HCT116 (cell line): Measurements from ENCODE around the gene STAT4. TPM values are rescaled to one million over a fixed set of nuclear protein-coding genes. Genes with fewer than 3 reads are reported as not detected.

Experiments used
- ATAC-seq: fragments of 200-7000 bp; cut with Tn5 transposase; 2 replicates; pipeline ENCODE4 v1.9.1; 2020; ENCODE audit warnings: mild to moderate bottlenecking, moderate library complexity
- BruUV-seq: library from RNA; stranded (reverse); fragments of 400-500 nt; replicated peaks from 2 replicates; lab custom pipeline; 2021; lab: Mats Ljungman, UMichigan
- CTCF ChIA-PET: fragments of 300-600 bp; sonication (Branson Sonifier 250); formaldehyde crosslinking; loops from one replicate; lab custom pipeline; 2021; ENCODE audit warnings: antibody characterized with exemption; lab: Charles Lee
- POLR2A ChIA-PET: fragments of 300-600, 350-600 bp; sonication (Branson Sonifier 250); formaldehyde crosslinking; loops from one replicate; lab custom pipeline; 2021; ENCODE audit warnings: antibody characterized with exemption; lab: Charles Lee
- RAD21 ChIA-PET, 2 experiments: fragments of 300-600 bp; sonication (Branson Sonifier 250); formaldehyde crosslinking; loops; one replicate each; lab custom pipeline; 2023; ENCODE audit warnings: low total read pairs in 2 of 2; ENCODE audit not compliant: uncharacterized antibody in 2 of 2, unreplicated experiment in 2 of 2, low non-redundant PET in 1 of 2; lab: Charles Lee
- DNase-seq: peaks from one replicate; pipeline ENCODE4 v3.0.0-alpha.2; 2010; ENCODE audit warnings: low read depth, low spot score
- H2AFZ ChIP-seq: fragments of 200-600 bp; shearing (Covaris generic), sonication (generic); 2 replicates; pipeline ENCODE4 v1.6.1; 2017; ENCODE audit warnings: low read depth, mixed run types, mixed read lengths, antibody characterized with exemption, low read length; ENCODE audit not compliant: poor library complexity, severe bottlenecking
- H3K27ac ChIP-seq: 2 replicates; pipeline ENCODE4 v1.5.1; 2012; ENCODE audit warnings: low read depth, low read length
- H3K27me3 ChIP-seq: fragments of 200-600 bp; sonication (generic); 2 replicates; pipeline ENCODE4 v1.6.1; 2016; ENCODE audit warnings: mixed run types, low read length, mixed read lengths; ENCODE audit not compliant: insufficient read depth
- H3K36me3 ChIP-seq, 2 experiments: fragments of 200-500 bp in 1 of 2; fragments of 200-600 bp in 1 of 2; sonication (Bioruptor generic) in 1 of 2; sonication (generic) in 1 of 2; 2 replicates each; pipeline versions ENCODE4 v1.5.1 to v1.6.1; 2014 to 2016; ENCODE audit warnings: low read length in 2 of 2, inconsistent platforms in 1 of 2, mixed read lengths in 1 of 2, mixed run types in 1 of 2; ENCODE audit not compliant: insufficient read depth in 2 of 2, control insufficient read depth in 1 of 2
- H3K4me1 ChIP-seq, 2 experiments: fragments of 200-600 bp in 1 of 2; sonication (generic) in 1 of 2; 2 replicates each; pipeline versions ENCODE4 v1.5.1 to v1.6.1; 2012 to 2017; ENCODE audit warnings: low read length in 2 of 2, inconsistent platforms in 1 of 2, mild to moderate bottlenecking in 1 of 2, mixed read lengths in 1 of 2, mixed run types in 1 of 2, moderate library complexity in 1 of 2; ENCODE audit not compliant: insufficient read depth in 2 of 2, control insufficient read depth in 1 of 2
- H3K4me2 ChIP-seq: fragments of 200-600 bp; sonication (generic); 2 replicates; pipeline ENCODE4 v1.6.1; 2017; ENCODE audit warnings: mixed run types, low read length, mixed read lengths
- H3K4me3 ChIP-seq, 2 experiments: fragments of 200-600 bp in 1 of 2; sonication (generic) in 1 of 2; replicated peaks in 1 of 2; 2 replicates each; pipeline ENCODE4 v1.5.1; 2011 to 2016; ENCODE audit warnings: low read length in 2 of 2, control low read depth in 1 of 2, low read depth in 1 of 2, mild to moderate bottlenecking in 1 of 2, mixed read lengths in 1 of 2, mixed run types in 1 of 2
- H3K79me2 ChIP-seq: fragments of 200-600 bp; sonication (generic); 2 replicates; pipeline ENCODE4 v1.6.1; 2017; ENCODE audit warnings: mild to moderate bottlenecking, mixed run types, low read length, moderate library complexity, mixed read lengths; ENCODE audit not compliant: insufficient read depth
- H3K9ac ChIP-seq: fragments of 200-600 bp; sonication (generic); 2 replicates; pipeline ENCODE4 v1.6.1; 2016; ENCODE audit warnings: low read length, mixed read lengths
- H3K9me2 ChIP-seq: fragments of 200-600 bp; sonication (generic), shearing (Covaris generic); 2 replicates; pipeline ENCODE4 v1.6.1; 2017; ENCODE audit warnings: mixed run types, mild to moderate bottlenecking, moderate library complexity; ENCODE audit not compliant: insufficient read depth
- H3K9me3 ChIP-seq, 2 experiments: fragments of 200-500 bp in 1 of 2; fragments of 200-600 bp in 1 of 2; sonication (Bioruptor generic) in 1 of 2; sonication (generic) in 1 of 2; 2 replicates each; pipeline ENCODE4 v1.6.1; 2014 to 2017; ENCODE audit warnings: low read length in 2 of 2, mixed read lengths in 2 of 2, inconsistent platforms in 1 of 2, low read depth in 1 of 2, mild to moderate bottlenecking in 1 of 2, mixed run types in 1 of 2, moderate library complexity in 1 of 2; ENCODE audit not compliant: control insufficient read depth in 1 of 2, insufficient read depth in 1 of 2
- H4K20me1 ChIP-seq: fragments of 200-600 bp; sonication (generic), shearing (Covaris generic); 2 replicates; pipeline ENCODE4 v1.6.1; 2017; ENCODE audit warnings: mixed run types, mild to moderate bottlenecking, moderate library complexity; ENCODE audit not compliant: insufficient read depth
- CBX3 ChIP-seq: IDR thresholded peaks from 2 replicates; pipeline ENCODE4 v1.6.1; 2012; ENCODE audit warnings: low read depth
- EGR1 ChIP-seq: IDR thresholded peaks from 2 replicates; pipeline ENCODE4 v1.6.1; 2012; ENCODE audit warnings: low read depth
- ELF1 ChIP-seq: IDR thresholded peaks from 2 replicates; pipeline ENCODE4 v1.6.1; 2012; ENCODE audit warnings: low read depth, borderline replicate concordance
- EZH2 ChIP-seq: fragments of 200-600 bp; sonication (generic); IDR thresholded peaks from 2 replicates; pipeline ENCODE4 v1.6.1; 2017; ENCODE audit warnings: antibody characterized with exemption, mixed run types
- EZH2phosphoT487 ChIP-seq: fragments of 200-600 bp; IDR thresholded peaks from 2 replicates; pipeline ENCODE4 v1.6.1; 2018; ENCODE audit warnings: antibody characterized with exemption, borderline replicate concordance
- FOSL1 ChIP-seq: IDR thresholded peaks from 2 replicates; pipeline ENCODE4 v1.6.1; 2012; ENCODE audit warnings: low read depth
- JUND ChIP-seq: IDR thresholded peaks from 2 replicates; pipeline ENCODE4 v1.6.1; 2012
- POLR2AphosphoS5 ChIP-seq: IDR thresholded peaks from 2 replicates; pipeline ENCODE4 v1.6.1; 2011; ENCODE audit warnings: mild to moderate bottlenecking, low read depth, low read length, moderate library complexity
- RAD21 ChIP-seq: IDR thresholded peaks from 2 replicates; pipeline ENCODE4 v1.6.1; 2012; ENCODE audit warnings: low read depth, mild to moderate bottlenecking
- REST ChIP-seq: IDR thresholded peaks from 2 replicates; pipeline ENCODE4 v1.6.1; 2012; ENCODE audit warnings: low read depth
- SP1 ChIP-seq: IDR thresholded peaks from 2 replicates; pipeline ENCODE4 v1.6.1; 2012; ENCODE audit warnings: low read depth
- SRF ChIP-seq: IDR thresholded peaks from 2 replicates; pipeline ENCODE4 v1.6.1; 2012; ENCODE audit warnings: low read depth
- TCF7L2 ChIP-seq: IDR thresholded peaks from 2 replicates; pipeline ENCODE4 v1.7.0; 2011; ENCODE audit warnings: borderline replicate concordance, inconsistent platforms; ENCODE audit not compliant: insufficient read depth, insufficient read length; ENCODE audit errors: extremely low read depth
- YY1 ChIP-seq: IDR thresholded peaks from 2 replicates; pipeline ENCODE4 v1.6.1; 2011; ENCODE audit warnings: low read length, low read depth, moderate library complexity, mild to moderate bottlenecking; ENCODE audit not compliant: insufficient replicate concordance; ENCODE audit errors: extremely low read depth
- ZFX ChIP-seq: fragments of 450-650 bp; IDR thresholded peaks from 2 replicates; pipeline ENCODE4 v1.6.1; 2017
- ZNF274 ChIP-seq: fragments of 200-500 bp; sonication (Bioruptor generic); IDR thresholded peaks from 2 replicates; pipeline ENCODE4 v1.6.1; 2014; ENCODE audit warnings: mild to moderate bottlenecking, low read depth, low read length, inconsistent platforms
- intact Hi-C: fragments of 100-400 bp; cut with micrococcal nuclease; formaldehyde crosslinking; loops from 2 replicates; pipeline ENCODE4 v1.10.0; 2022
- total RNA-seq: library from RNA; stranded (reverse); gene quantifications from one replicate; pipeline ENCODE4 v1.2.1, GENCODE V29; 2021; ENCODE audit not compliant: unreplicated experiment
- TF ChIP-seq, protein P1 (sequence below), 3 experiments: fragments of 200-600 bp in 1 of 3; sonication (generic) in 1 of 3; IDR thresholded peaks in 2 of 3; conservative IDR thresholded peaks in 1 of 3; 2 replicates each; pipeline ENCODE4 v1.5.1; 2012 to 2017; ENCODE audit warnings: low read depth in 2 of 3, low read length in 2 of 3, antibody characterized with exemption in 1 of 3, borderline replicate concordance in 1 of 3, control low read depth in 1 of 3, mild to moderate bottlenecking in 1 of 3, mixed read lengths in 1 of 3, mixed run types in 1 of 3, moderate library complexity in 1 of 3; ENCODE audit not compliant: insufficient read depth in 1 of 3
- TF ChIP-seq, protein P2 (sequence below): IDR thresholded peaks from 2 replicates; pipeline ENCODE4 v1.6.1; 2011; ENCODE audit warnings: mild to moderate bottlenecking, low read length, moderate library complexity; ENCODE audit not compliant: insufficient replicate concordance; ENCODE audit errors: extremely low read depth

STAT4 gene
- total RNA-seq, 1 experiment from 2014 or later = 2.0 TPM

DNA sequence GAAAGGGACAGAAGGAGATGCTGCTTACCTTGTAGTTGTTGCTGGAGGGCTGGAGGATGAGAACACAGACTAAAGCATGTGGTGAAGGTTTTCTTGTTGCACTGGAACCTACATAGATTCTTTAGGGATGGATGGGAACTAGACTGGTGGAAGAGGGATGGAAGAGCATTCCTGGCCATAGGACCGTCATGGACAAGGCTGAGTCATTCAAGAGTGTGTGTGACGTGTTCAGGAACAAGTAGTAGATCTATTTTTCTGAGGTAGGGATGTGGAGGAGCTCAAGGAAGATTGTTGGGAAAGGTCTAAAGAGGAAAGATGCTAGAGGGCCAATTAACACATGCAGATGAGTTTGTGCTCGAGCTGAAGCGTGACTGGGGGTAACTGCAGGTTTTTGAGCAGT is 6.6 kb downstream of the STAT4 start:
- H3K4me3 ChIP-seq = no peak overlapping the region
- TF ChIP-seq POLR2AphosphoS5 = no peak
- no peak for TF ChIP-seq TCF7L2
- TF ChIP-seq, protein P1, sequence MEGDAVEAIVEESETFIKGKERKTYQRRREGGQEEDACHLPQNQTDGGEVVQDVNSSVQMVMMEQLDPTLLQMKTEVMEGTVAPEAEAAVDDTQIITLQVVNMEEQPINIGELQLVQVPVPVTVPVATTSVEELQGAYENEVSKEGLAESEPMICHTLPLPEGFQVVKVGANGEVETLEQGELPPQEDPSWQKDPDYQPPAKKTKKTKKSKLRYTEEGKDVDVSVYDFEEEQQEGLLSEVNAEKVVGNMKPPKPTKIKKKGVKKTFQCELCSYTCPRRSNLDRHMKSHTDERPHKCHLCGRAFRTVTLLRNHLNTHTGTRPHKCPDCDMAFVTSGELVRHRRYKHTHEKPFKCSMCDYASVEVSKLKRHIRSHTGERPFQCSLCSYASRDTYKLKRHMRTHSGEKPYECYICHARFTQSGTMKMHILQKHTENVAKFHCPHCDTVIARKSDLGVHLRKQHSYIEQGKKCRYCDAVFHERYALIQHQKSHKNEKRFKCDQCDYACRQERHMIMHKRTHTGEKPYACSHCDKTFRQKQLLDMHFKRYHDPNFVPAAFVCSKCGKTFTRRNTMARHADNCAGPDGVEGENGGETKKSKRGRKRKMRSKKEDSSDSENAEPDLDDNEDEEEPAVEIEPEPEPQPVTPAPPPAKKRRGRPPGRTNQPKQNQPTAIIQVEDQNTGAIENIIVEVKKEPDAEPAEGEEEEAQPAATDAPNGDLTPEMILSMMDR (IDR thresholded peaks at IDR 0.05 in 2 of 3, conservative IDR thresholded peaks at IDR 0.05 in 1 of 3; ENCODE audit: borderline replicate concordance in 1 of 3, insufficient read depth in 1 of 3, low read depth in 2 of 3, low read length in 2 of 3) = no peak
- TF ChIP-seq JUND = no peak
- no peak for TF ChIP-seq ZNF274
- no peak for TF ChIP-seq YY1
- TF ChIP-seq EZH2phosphoT487 = no peak
- no peak for TF ChIP-seq EZH2
- no peak for TF ChIP-seq SRF
- TF ChIP-seq REST = no peak
- no peak for TF ChIP-seq RAD21
- TF ChIP-seq CBX3 = no peak
- TF ChIP-seq EGR1 = no peak
- no peak for TF ChIP-seq FOSL1
- TF ChIP-seq, protein P2, sequence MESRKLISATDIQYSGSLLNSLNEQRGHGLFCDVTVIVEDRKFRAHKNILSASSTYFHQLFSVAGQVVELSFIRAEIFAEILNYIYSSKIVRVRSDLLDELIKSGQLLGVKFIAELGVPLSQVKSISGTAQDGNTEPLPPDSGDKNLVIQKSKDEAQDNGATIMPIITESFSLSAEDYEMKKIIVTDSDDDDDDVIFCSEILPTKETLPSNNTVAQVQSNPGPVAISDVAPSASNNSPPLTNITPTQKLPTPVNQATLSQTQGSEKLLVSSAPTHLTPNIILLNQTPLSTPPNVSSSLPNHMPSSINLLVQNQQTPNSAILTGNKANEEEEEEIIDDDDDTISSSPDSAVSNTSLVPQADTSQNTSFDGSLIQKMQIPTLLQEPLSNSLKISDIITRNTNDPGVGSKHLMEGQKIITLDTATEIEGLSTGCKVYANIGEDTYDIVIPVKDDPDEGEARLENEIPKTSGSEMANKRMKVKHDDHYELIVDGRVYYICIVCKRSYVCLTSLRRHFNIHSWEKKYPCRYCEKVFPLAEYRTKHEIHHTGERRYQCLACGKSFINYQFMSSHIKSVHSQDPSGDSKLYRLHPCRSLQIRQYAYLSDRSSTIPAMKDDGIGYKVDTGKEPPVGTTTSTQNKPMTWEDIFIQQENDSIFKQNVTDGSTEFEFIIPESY = no peak
- TF ChIP-seq SP1 = no peak
- no peak for TF ChIP-seq ZFX
- no peak for TF ChIP-seq ELF1
- no peak for DNase-seq
- H3K27ac ChIP-seq = no peak overlapping the region
- no peak overlapping the region for H2AFZ ChIP-seq
- CTCF ChIA-PET = interaction anchor here (1.1 kb wide), 1 partner anchor 92 kb away, joined by 3 read pairs; no protein-coding TSS in a partner anchor
- H3K79me2 ChIP-seq = no peaks in the 10 kb centered on the region
- H3K9me3 ChIP-seq = no peaks in the 10 kb centered on the region
- H3K4me2 ChIP-seq = no peak overlapping the region
- no peak overlapping the region for H3K9ac ChIP-seq
- H3K27me3 ChIP-seq = no peaks in the 10 kb centered on the region
- ATAC-seq = no peak
- H3K9me2 ChIP-seq = no peaks in the 10 kb centered on the region
- H3K4me1 ChIP-seq = no peaks in the 10 kb centered on the region
- no TSS peak for BruUV-seq
- RAD21 ChIA-PET = no interaction called here
- POLR2A ChIA-PET = no interaction called here
- intact Hi-C loops = no loop called here
- no peaks in the 10 kb centered on the region for H4K20me1 ChIP-seq
- H3K36me3 ChIP-seq = no peaks in the 10 kb centered on the region
